A549 (cell line): ENCODE data around the gene AMER1. TPM values are rescaled to one million over a fixed set of nuclear protein-coding genes. Genes with fewer than 3 reads are reported as not detected.
A peak's percentile ranks its signal among the peaks of the same experiment; 100 is the strongest.

ENCODE experiments used
- ATAC-seq, 2 experiments: fragments of 200-7000 bp in 1 of 2; fragments of >200 bp in 1 of 2; cut with Nextera tagmentation in 1 of 2; cut with Tn5 transposase in 1 of 2; 3 replicates each; pipeline versions ENCODE4 v1.8.0 to v1.9.1; 2018 to 2020; ENCODE audit warnings: mild to moderate bottlenecking in 1 of 2, moderate library complexity in 1 of 2
- CTCF ChIA-PET: fragments of 300-600 bp; sonication (Branson Sonifier 250); formaldehyde crosslinking; extraction: SDS; loops from one replicate; lab custom pipeline; 2021; ENCODE audit warnings: antibody characterized with exemption, inconsistent platforms; lab: Yijun Ruan, JAX
- POLR2A ChIA-PET: fragments of 350-600 bp; formaldehyde crosslinking; extraction: SDS; loops from one replicate; lab custom pipeline; 2021; ENCODE audit warnings: antibody characterized with exemption, inconsistent platforms; lab: Yijun Ruan, JAX
- DNase-seq, 2 experiments: peaks; one replicate each; pipeline versions ENCODE4 v3.0.0 to v3.0.0-alpha.2; 2011 to 2016; ENCODE audit warnings: low read depth in 1 of 2, low spot score in 1 of 2
- FAIRE-seq: peaks from 2 replicates; lab custom pipeline; 2011; peaks lifted over from hg19 to GRCh38; lab: Jason Lieb, UNC
- H3K27ac ChIP-seq, 2 experiments: fragments of >200 bp; sonication (Bioruptor Twin); formaldehyde crosslinking; 3 replicates each; pipeline ENCODE4 v1.5.1; 2016 to 2017
- H3K4me1 ChIP-seq: fragments of >200 bp; sonication (Bioruptor Twin); formaldehyde crosslinking; 3 replicates; pipeline ENCODE4 v1.6.1; 2016
- H3K4me2 ChIP-seq: fragments of >200 bp; sonication (Bioruptor Twin); formaldehyde crosslinking; 3 replicates; pipeline ENCODE4 v1.6.1; 2016
- H3K4me3 ChIP-seq: fragments of >200 bp; sonication (Bioruptor Twin); formaldehyde crosslinking; 3 replicates; pipeline ENCODE4 v1.5.1; 2016
- H3K9me3 ChIP-seq: fragments of >200 bp; sonication (Bioruptor Twin); formaldehyde crosslinking; 3 replicates; pipeline ENCODE4 v1.6.1; 2016
- CHD2 ChIP-seq: fragments of 150-350 bp; IDR thresholded peaks from 2 replicates; pipeline ENCODE4 v1.6.1; 2014; ENCODE audit warnings: low read length; ENCODE audit not compliant: partially characterized antibody
- FOSB ChIP-seq: fragments of 250-450 bp; sonication (Bioruptor Pico); IDR thresholded peaks from 2 replicates; pipeline ENCODE4 v1.5.0; 2020; ENCODE audit warnings: mild to moderate bottlenecking, moderate library complexity
- HEYL ChIP-seq: fragments of 250-450 bp; sonication (Bioruptor Pico); IDR thresholded peaks from 2 replicates; pipeline ENCODE4 v1.8.0; 2021; ENCODE audit warnings: mild to moderate bottlenecking, moderate library complexity
- HOXA7 ChIP-seq: fragments of 250-450 bp; sonication (Bioruptor Pico); IDR thresholded peaks from 2 replicates; pipeline ENCODE4 v1.5.0; 2020; ENCODE audit warnings: mild to moderate bottlenecking, moderate library complexity
- JUN ChIP-seq, 2 experiments: fragments of >200 bp; sonication (Bioruptor Twin); formaldehyde crosslinking; IDR thresholded peaks; 2 replicates in 1 of 2; 3 replicates in 1 of 2; pipeline ENCODE4 v1.6.1; 2016 to 2017
- MAZ ChIP-seq: fragments of 150-350 bp; IDR thresholded peaks from 2 replicates; pipeline ENCODE4 v1.6.1; 2014; ENCODE audit warnings: antibody characterized with exemption, low read depth, low read length, borderline replicate concordance
- MYC ChIP-seq: IDR thresholded peaks from 2 replicates; pipeline ENCODE4 v1.6.1; 2012; ENCODE audit warnings: mild to moderate bottlenecking, inconsistent platforms, low read length, improper control_type of control experiment, borderline replicate concordance
- NFE2L2 ChIP-seq: fragments of 150-350 bp; conservative IDR thresholded peaks from 2 replicates; pipeline ENCODE4 v1.6.1; 2014; ENCODE audit warnings: low read length
- NPAS2 ChIP-seq: fragments of 250-450 bp; sonication (Bioruptor Pico); IDR thresholded peaks from 2 replicates; pipeline ENCODE4 v1.8.0; 2022; ENCODE audit warnings: mild to moderate bottlenecking, moderate library complexity, borderline replicate concordance
- NR3C1 ChIP-seq: fragments of >200 bp; sonication (Bioruptor Twin); formaldehyde crosslinking; IDR thresholded peaks from 3 replicates; pipeline ENCODE4 v1.6.1; 2017
- POLR2A ChIP-seq: IDR thresholded peaks from 2 replicates; pipeline ENCODE4 v1.6.1; 2012; ENCODE audit warnings: mild to moderate bottlenecking, low read length
- RAD21 ChIP-seq, 2 experiments: fragments of >200 bp in 1 of 2; sonication (Bioruptor Twin) in 1 of 2; formaldehyde crosslinking in 1 of 2; IDR thresholded peaks in 1 of 2; conservative IDR thresholded peaks in 1 of 2; 2 replicates in 1 of 2; 3 replicates in 1 of 2; pipeline ENCODE4 v1.6.1; 2012 to 2018; ENCODE audit warnings: inconsistent platforms in 1 of 2
- RCOR1 ChIP-seq: fragments of 150-350 bp; IDR thresholded peaks from 2 replicates; pipeline ENCODE4 v1.6.1; 2014; ENCODE audit warnings: antibody characterized with exemption, low read length, low read depth
- RNF2 ChIP-seq: fragments of 200-600 bp; sonication (generic); IDR thresholded peaks from 2 replicates; pipeline ENCODE4 v1.6.1; 2016; ENCODE audit warnings: low read depth, mild to moderate bottlenecking, antibody characterized with exemption, moderate library complexity, borderline replicate concordance
- SMC3 ChIP-seq: fragments of >200 bp; sonication (Bioruptor Twin); formaldehyde crosslinking; IDR thresholded peaks from 3 replicates; pipeline ENCODE4 v1.6.1; 2018; ENCODE audit warnings: inconsistent platforms
- SREBF2 ChIP-seq: fragments of 450-650 bp; IDR thresholded peaks from 2 replicates; pipeline ENCODE4 v1.6.1; 2014; ENCODE audit warnings: mild to moderate bottlenecking, moderate library complexity
- TP53 ChIP-seq: fragments of 250-450 bp; sonication (Bioruptor Pico); IDR thresholded peaks from 2 replicates; pipeline ENCODE4 v1.5.0; 2021; ENCODE audit warnings: mild to moderate bottlenecking, moderate library complexity
- ZC3H11A ChIP-seq: fragments of 450-650 bp; IDR thresholded peaks from 2 replicates; pipeline ENCODE4 v1.6.1; 2014; ENCODE audit warnings: antibody characterized with exemption, mild to moderate bottlenecking
- ZFP36 ChIP-seq: fragments of 450-650 bp; IDR thresholded peaks from 2 replicates; pipeline ENCODE4 v1.6.1; 2014; ENCODE audit warnings: borderline replicate concordance; ENCODE audit not compliant: partially characterized antibody
- ZNF302 ChIP-seq: fragments of 250-450 bp; sonication (Bioruptor Pico); IDR thresholded peaks from 2 replicates; pipeline ENCODE4 v1.9.0; 2021; ENCODE audit warnings: inconsistent platforms, mild to moderate bottlenecking, moderate library complexity
- WGBS: methylation state at CpG from one replicate; pipeline ENCODE4 v1.1.6; 2017; ENCODE audit errors: missing lambda C conversion rate; 5-methylcytosine and 5-hydroxymethylcytosine counted together
- polyA plus RNA-seq, 4 experiments: library from polyadenylated mRNA; depleted of rRNA in 3 of 4; stranded (reverse); fragments of >200 nt; fragmentation: RNase III in 1 of 4; extraction: RNeasy Plus Mini Kit Qiagen cat#74134 plus additional on column Dnase treatment in 1 of 4; gene quantifications; 2 replicates in 3 of 4; 3 replicates in 1 of 4; pipeline ENCODE4 v1.2.3, GENCODE V29; 2011 to 2017
- TF ChIP-seq, protein P1 (sequence below): fragments of >200 bp; sonication (Bioruptor Twin); formaldehyde crosslinking; IDR thresholded peaks from 2 replicates; pipeline ENCODE4 v1.6.1; 2016
- TF ChIP-seq, protein P2 (sequence below): fragments of >200 bp; sonication (Bioruptor Twin); formaldehyde crosslinking; IDR thresholded peaks from 3 replicates; pipeline ENCODE4 v1.6.1; 2016
- TF ChIP-seq, protein P3 (sequence below): IDR thresholded peaks from 2 replicates; pipeline ENCODE4 v1.6.1; 2012
- TF ChIP-seq, protein P4 (sequence below): IDR thresholded peaks from 2 replicates; pipeline ENCODE4 v1.6.1; 2012
- TF ChIP-seq, protein P5 (sequence below): fragments of 250-450 bp; sonication (Bioruptor Pico); IDR thresholded peaks from 2 replicates; pipeline ENCODE4 v1.5.0; 2021; ENCODE audit warnings: mild to moderate bottlenecking, moderate library complexity, borderline replicate concordance
- TF ChIP-seq, protein P6 (sequence below): IDR thresholded peaks from 2 replicates; pipeline ENCODE4 v1.6.1; 2012; ENCODE audit warnings: low read depth, borderline replicate concordance
- TF ChIP-seq, protein P7 (sequence below): fragments of 250-450 bp; sonication (Bioruptor Pico); IDR thresholded peaks from 2 replicates; pipeline ENCODE4 v1.5.0; 2020; ENCODE audit warnings: low read depth, mild to moderate bottlenecking, moderate library complexity

Gene AMER1
- polyA plus RNA-seq, 2 of the 4 experiments (the other 2 are of a cell fraction), result 1.9 to 2.8 TPM

DNA sequence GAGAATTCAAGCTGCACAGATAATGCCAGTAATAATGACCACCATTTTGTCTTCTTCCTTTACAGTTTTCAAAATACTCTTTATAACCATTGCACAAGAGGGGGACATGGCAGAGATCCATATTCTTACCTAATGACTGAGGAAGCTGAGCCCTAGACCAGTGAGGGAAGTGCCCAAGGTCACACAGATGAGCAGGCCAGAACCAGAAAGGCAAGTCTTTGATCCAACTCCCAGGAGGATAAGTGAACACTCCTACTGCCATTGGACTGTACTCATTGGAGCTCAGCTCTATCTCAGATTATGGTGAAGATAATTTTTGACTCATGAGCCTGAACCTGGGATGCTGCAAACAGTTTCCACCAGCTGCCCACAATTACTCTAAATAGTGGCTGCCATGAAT lies 28.6 kb downstream of the AMER1 start:
- H3K27ac ChIP-seq, result no peak overlapping the region
- FAIRE-seq, result peak; percentile 92
- H3K4me3 ChIP-seq, result no peak overlapping the region
- TF ChIP-seq, protein P1, sequence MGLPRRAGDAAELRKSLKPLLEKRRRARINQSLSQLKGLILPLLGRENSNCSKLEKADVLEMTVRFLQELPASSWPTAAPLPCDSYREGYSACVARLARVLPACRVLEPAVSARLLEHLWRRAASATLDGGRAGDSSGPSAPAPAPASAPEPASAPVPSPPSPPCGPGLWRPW, result no peak
- TF ChIP-seq FOSB (CRISPR knock-in tag), result no peak
- TF ChIP-seq CHD2, result no peak
- TF ChIP-seq, all 56 proteins: peak for 0
- Histone ChIP-seq H3K4me1 (no peaks in the 10 kb centered on the region), H3K4me2 (no peak overlapping the region), H3K9me3 (no peaks in the 10 kb centered on the region)
- POLR2A ChIA-PET, result no interaction called here
- ATAC-seq, result no peak
- DNase-seq, result no peak
- CTCF ChIA-PET, result no interaction called here

DNA sequence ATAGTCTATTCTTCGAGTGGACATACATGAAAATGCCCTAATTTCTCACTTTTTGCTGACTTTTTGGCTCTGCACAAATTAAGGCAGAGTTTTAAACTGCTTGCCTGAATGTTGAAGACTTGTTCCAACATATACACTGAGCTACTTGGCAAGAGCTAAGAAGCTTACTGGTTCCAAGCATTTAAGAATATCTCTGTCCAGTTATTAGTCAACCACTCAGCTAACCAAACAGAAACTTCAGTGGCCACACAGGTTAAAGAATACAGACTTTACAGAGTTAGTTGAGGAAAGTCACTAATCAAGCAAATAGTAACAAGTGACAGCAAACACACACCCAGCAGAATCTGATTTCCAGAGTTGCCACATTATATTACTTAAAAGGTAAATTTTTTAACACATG lies 35.5 kb downstream of the AMER1 start:
- POLR2A ChIA-PET, result no interaction called here

DNA sequence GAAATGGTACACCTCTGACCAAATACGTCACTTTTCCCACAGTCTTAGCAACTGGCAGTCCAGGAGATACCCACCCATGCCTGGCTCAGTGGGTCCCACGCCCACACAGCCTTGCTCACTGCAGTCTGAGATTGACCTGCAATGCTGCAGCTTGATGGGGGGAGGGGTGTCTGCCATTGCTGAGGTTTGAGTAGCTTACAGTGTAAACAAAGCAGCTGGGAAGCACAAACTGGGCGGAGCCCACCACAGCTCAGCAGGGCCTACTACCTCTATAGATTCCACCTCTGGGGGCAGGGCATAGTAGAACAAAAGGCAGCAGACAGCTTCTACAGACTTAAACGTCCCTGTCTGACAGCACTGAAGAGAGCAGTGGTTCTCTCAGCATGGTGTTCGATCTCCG lies 52.7 kb downstream of the AMER1 start:
- H3K4me1 ChIP-seq, result no peaks in the 10 kb centered on the region
- ATAC-seq (no peak), FAIRE-seq (no peak), DNase-seq (no peak)
- CTCF ChIA-PET, result no interaction called here
- TF ChIP-seq NFE2L2 (no peak), POLR2A (no peak), RAD21 (conservative IDR thresholded peaks at IDR 0.05 in 1 of 2, IDR thresholded peaks at IDR 0.05 in 1 of 2) (no peak), HEYL (CRISPR knock-in tag) (no peak), ZFP36 (no peak), TP53 (CRISPR knock-in tag) (no peak), ZC3H11A (no peak), SREBF2 (no peak), SMC3 (no peak), CHD2 (no peak), MAZ (no peak), HOXA7 (no peak), RCOR1 (no peak), ZNF302 (CRISPR knock-in tag) (no peak), NR3C1 (no peak), RNF2 (no peak)
- TF ChIP-seq, protein P2, sequence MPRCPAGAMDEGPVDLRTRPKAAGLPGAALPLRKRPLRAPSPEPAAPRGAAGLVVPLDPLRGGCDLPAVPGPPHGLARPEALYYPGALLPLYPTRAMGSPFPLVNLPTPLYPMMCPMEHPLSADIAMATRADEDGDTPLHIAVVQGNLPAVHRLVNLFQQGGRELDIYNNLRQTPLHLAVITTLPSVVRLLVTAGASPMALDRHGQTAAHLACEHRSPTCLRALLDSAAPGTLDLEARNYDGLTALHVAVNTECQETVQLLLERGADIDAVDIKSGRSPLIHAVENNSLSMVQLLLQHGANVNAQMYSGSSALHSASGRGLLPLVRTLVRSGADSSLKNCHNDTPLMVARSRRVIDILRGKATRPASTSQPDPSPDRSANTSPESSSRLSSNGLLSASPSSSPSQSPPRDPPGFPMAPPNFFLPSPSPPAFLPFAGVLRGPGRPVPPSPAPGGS, result no peak
- TF ChIP-seq, protein P3, sequence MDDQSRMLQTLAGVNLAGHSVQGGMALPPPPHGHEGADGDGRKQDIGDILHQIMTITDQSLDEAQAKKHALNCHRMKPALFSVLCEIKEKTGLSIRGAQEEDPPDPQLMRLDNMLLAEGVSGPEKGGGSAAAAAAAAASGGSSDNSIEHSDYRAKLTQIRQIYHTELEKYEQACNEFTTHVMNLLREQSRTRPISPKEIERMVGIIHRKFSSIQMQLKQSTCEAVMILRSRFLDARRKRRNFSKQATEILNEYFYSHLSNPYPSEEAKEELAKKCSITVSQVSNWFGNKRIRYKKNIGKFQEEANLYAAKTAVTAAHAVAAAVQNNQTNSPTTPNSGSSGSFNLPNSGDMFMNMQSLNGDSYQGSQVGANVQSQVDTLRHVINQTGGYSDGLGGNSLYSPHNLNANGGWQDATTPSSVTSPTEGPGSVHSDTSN, result no peak
- TF ChIP-seq, protein P4, sequence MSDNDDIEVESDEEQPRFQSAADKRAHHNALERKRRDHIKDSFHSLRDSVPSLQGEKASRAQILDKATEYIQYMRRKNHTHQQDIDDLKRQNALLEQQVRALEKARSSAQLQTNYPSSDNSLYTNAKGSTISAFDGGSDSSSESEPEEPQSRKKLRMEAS, result no peak
- TF ChIP-seq, protein P5, sequence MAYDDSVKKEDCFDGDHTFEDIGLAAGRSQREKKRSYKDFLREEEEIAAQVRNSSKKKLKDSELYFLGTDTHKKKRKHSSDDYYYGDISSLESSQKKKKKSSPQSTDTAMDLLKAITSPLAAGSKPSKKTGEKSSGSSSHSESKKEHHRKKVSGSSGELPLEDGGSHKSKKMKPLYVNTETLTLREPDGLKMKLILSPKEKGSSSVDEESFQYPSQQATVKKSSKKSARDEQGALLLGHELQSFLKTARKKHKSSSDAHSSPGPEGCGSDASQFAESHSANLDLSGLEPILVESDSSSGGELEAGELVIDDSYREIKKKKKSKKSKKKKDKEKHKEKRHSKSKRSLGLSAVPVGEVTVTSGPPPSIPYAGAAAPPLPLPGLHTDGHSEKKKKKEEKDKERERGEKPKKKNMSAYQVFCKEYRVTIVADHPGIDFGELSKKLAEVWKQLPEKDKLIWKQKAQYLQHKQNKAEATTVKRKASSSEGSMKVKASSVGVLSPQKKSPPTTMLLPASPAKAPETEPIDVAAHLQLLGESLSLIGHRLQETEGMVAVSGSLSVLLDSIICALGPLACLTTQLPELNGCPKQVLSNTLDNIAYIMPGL, result no peak
- H3K4me3 ChIP-seq, result no peak overlapping the region
- POLR2A ChIA-PET, result no interaction called here
- H3K4me2 ChIP-seq, result no peak overlapping the region
- no peak overlapping the region for H3K27ac ChIP-seq
- H3K9me3 ChIP-seq, result no peaks in the 10 kb centered on the region
- WGBS, result 0% methylated on average over 1 of the region's 6 CpGs

More for the DNA sequence above, 35.5 kb downstream of the AMER1 start:
- DNase-seq (no peak), FAIRE-seq (no peak), ATAC-seq (no peak)
- CTCF ChIA-PET, result no interaction called here
- H3K9me3 ChIP-seq, result no peaks in the 10 kb centered on the region
- 0% methylated on average over 1 of the region's 1 CpG for WGBS
- TF ChIP-seq NPAS2 (CRISPR knock-in tag) (no peak), JUN (IDR thresholded peaks at IDR 0.05) (no peak), MYC (no peak), SREBF2 (no peak), CHD2 (no peak)
- TF ChIP-seq, protein P6, sequence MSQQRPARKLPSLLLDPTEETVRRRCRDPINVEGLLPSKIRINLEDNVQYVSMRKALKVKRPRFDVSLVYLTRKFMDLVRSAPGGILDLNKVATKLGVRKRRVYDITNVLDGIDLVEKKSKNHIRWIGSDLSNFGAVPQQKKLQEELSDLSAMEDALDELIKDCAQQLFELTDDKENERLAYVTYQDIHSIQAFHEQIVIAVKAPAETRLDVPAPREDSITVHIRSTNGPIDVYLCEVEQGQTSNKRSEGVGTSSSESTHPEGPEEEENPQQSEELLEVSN, result no peak
- TF ChIP-seq, protein P7, sequence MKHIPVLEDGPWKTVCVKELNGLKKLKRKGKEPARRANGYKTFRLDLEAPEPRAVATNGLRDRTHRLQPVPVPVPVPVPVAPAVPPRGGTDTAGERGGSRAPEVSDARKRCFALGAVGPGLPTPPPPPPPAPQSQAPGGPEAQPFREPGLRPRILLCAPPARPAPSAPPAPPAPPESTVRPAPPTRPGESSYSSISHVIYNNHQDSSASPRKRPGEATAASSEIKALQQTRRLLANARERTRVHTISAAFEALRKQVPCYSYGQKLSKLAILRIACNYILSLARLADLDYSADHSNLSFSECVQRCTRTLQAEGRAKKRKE (CRISPR knock-in tag), result no peak
- TF ChIP-seq, protein P3, result no peak
- no peaks in the 10 kb centered on the region for H3K4me1 ChIP-seq
- no peak overlapping the region for H3K4me3 ChIP-seq
- H3K4me2 ChIP-seq, result no peak overlapping the region
- H3K27ac ChIP-seq, result no peak overlapping the region
